Karpas-422 (cell line): Measurements from ENCODE around the gene PCDH15. TPM values are rescaled to one million over a fixed set of nuclear protein-coding genes. Genes with fewer than 3 reads are reported as not detected.

ENCODE experiments used
- DNase-seq: peaks from one replicate; pipeline ENCODE4 v3.0.0-alpha.2; 2015
- H2AFZ ChIP-seq: fragments of 200-600 bp; sonication (generic); 2 replicates; pipeline ENCODE4 v1.6.1; 2014; ENCODE audit warnings: antibody characterized with exemption, low read length, mixed read lengths
- H3K27ac ChIP-seq: fragments of 200-600 bp; sonication (generic); 2 replicates; pipeline ENCODE4 v1.5.1; 2014; ENCODE audit warnings: mild to moderate bottlenecking, low read length, moderate library complexity
- H3K27me3 ChIP-seq: fragments of 200-600 bp; sonication (generic); 2 replicates; pipeline ENCODE4 v1.6.1; 2014; ENCODE audit warnings: low read length, mixed read lengths
- H3K36me3 ChIP-seq: fragments of 200-600 bp; sonication (generic); 2 replicates; pipeline ENCODE4 v1.6.1; 2014; ENCODE audit warnings: low read length, mixed read lengths; ENCODE audit not compliant: insufficient read depth
- H3K4me1 ChIP-seq: fragments of 200-600 bp; sonication (generic); 2 replicates; pipeline ENCODE4 v1.6.1; 2014; ENCODE audit warnings: mild to moderate bottlenecking, low read length, mixed read lengths
- H3K4me2 ChIP-seq: fragments of 200-600 bp; sonication (generic); 2 replicates; pipeline ENCODE4 v1.6.1; 2014; ENCODE audit warnings: low read length, low read depth, mild to moderate bottlenecking; ENCODE audit not compliant: poor library complexity, severe bottlenecking
- H3K4me3 ChIP-seq: fragments of 200-600 bp; sonication (generic); 2 replicates; pipeline ENCODE4 v1.5.1; 2014; ENCODE audit warnings: mild to moderate bottlenecking, antibody characterized with exemption, low read length, mixed read lengths
- H3K79me2 ChIP-seq: fragments of 200-600 bp; sonication (generic); 2 replicates; pipeline ENCODE4 v1.6.1; 2014; ENCODE audit warnings: mild to moderate bottlenecking, low read length, mixed read lengths
- H3K9ac ChIP-seq: fragments of 200-600 bp; sonication (generic); 2 replicates; pipeline ENCODE4 v1.6.0; 2014; ENCODE audit warnings: low read length
- H3K9me2 ChIP-seq: fragments of 200-600 bp; sonication (generic), shearing (Covaris generic); replicated peaks from 2 replicates; pipeline ENCODE4 v1.6.0; 2014; ENCODE audit warnings: mild to moderate bottlenecking, low read length, moderate library complexity; ENCODE audit not compliant: insufficient read depth
- H3K9me3 ChIP-seq: fragments of 300-700, 200-600 bp; sonication (generic); 2 replicates; pipeline ENCODE4 v1.6.1; 2014; ENCODE audit warnings: low read length, mixed read lengths
- H4K20me1 ChIP-seq: fragments of 200-600 bp; sonication (generic); 2 replicates; pipeline ENCODE4 v1.6.1; 2014; ENCODE audit warnings: mild to moderate bottlenecking, antibody characterized with exemption, low read length, low read depth; ENCODE audit not compliant: insufficient read depth
- total RNA-seq: library from RNA; depleted of rRNA; stranded (reverse); fragments of >200 nt; shearing (Covaris generic); gene quantifications from 2 replicates; pipeline ENCODE4 v1.2.3, GENCODE V29; 2014; ENCODE audit warnings: low replicate concordance

PCDH15 gene
- total RNA-seq, 1 experiment from 2014 or later: not detected

DNA sequence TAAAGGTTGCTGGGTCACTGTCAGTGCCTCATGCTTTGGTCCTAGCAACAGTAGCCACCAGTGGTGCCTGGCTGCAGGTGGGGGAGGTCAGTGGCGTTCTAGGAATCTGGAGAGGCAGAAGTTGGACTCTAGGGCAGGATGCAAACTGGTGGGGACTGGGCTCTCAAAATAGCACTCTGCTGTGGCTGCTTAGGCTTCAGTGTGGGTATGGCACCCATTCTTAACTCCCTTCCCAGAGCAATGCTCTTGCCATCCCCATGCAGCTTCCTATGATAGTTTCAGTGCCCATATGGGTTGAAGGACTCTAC lies 330.8 kb downstream of the PCDH15 start:
- no peaks in the 10 kb centered on the region for H3K79me2 ChIP-seq
- H3K9ac ChIP-seq: no peak overlapping the region
- H3K27me3 ChIP-seq: no peaks in the 10 kb centered on the region
- H3K4me2 ChIP-seq: no peak overlapping the region
- no peak overlapping the region for H2AFZ ChIP-seq
- peaks cover 38% of the 10 kb centered on the region for H3K9me3 ChIP-seq
- no peak overlapping the region for H3K27ac ChIP-seq
- H3K4me1 ChIP-seq: no peaks in the 10 kb centered on the region
- no peaks in the 10 kb centered on the region for H3K36me3 ChIP-seq
- H3K4me3 ChIP-seq: 0 out of 2 replicates have a peak overlapping the region, but pooled peaks have one; percentile 22
- no peaks in the 10 kb centered on the region for H3K9me2 ChIP-seq
- no peak for DNase-seq
- H4K20me1 ChIP-seq: no peaks in the 10 kb centered on the region

GRCh38 chr10:54469587-54470323 lies 331.3 kb downstream of the PCDH15 start:
- Histone ChIP-seq H3K27ac (no peak overlapping the region), H4K20me1 (no peaks in the 10 kb centered on the region), H3K27me3 (no peaks in the 10 kb centered on the region), H3K4me1 (no peaks in the 10 kb centered on the region), H3K9me3 (peaks cover 37% of the 10 kb centered on the region), H3K4me2 (no peak overlapping the region), H3K9ac (no peak overlapping the region), H2AFZ (no peak overlapping the region), H3K36me3 (no peaks in the 10 kb centered on the region), H3K79me2 (no peaks in the 10 kb centered on the region), H3K9me2 (no peaks in the 10 kb centered on the region), H3K4me3 (0 out of 2 replicates have a peak overlapping the region, but pooled peaks have one; percentile 22)
- DNase-seq: no peak

GRCh38 chr10:54454271-54454670 lies 346.8 kb downstream of the PCDH15 start:
- Histone ChIP-seq H3K27me3 (no peaks in the 10 kb centered on the region), H4K20me1 (no peaks in the 10 kb centered on the region), H2AFZ (no peak overlapping the region), H3K27ac (no peak overlapping the region), H3K4me1 (no peaks in the 10 kb centered on the region), H3K9ac (no peak overlapping the region), H3K9me2 (no peaks in the 10 kb centered on the region), H3K4me2 (no peak overlapping the region), H3K4me3 (no peak overlapping the region), H3K79me2 (no peaks in the 10 kb centered on the region), H3K36me3 (no peaks in the 10 kb centered on the region), H3K9me3 (peaks cover 31% of the 10 kb centered on the region)
- no peak for DNase-seq

DNA sequence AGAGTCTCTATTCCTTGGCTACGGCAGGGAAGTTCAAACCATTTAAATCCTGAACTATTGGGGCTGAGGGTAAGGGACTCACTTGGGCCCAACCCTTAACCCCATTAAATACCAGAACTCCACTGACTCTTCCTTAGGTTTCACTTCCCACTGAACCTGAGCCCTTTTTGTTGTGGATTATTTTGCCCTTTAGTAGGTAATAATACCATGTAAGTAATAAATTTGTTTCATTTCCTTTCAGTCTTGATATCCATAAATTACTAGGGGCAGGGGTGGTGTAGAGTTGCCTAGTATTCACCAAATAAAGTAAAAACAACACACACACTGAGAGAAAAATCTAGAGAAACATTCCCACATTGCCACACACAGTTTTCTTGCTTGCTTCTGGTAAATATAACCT lies 352.0 kb downstream of the PCDH15 start:
- peaks cover 33% of the 10 kb centered on the region for H3K9me3 ChIP-seq
- H2AFZ ChIP-seq: no peak overlapping the region
- H3K9me2 ChIP-seq: no peaks in the 10 kb centered on the region
- H3K4me2 ChIP-seq: no peak overlapping the region
- H3K4me3 ChIP-seq: no peak overlapping the region
- no peak overlapping the region for H3K9ac ChIP-seq
- H3K36me3 ChIP-seq: no peaks in the 10 kb centered on the region
- H3K27me3 ChIP-seq: no peaks in the 10 kb centered on the region
- no peak overlapping the region for H3K27ac ChIP-seq
- DNase-seq: no peak
- H3K79me2 ChIP-seq: no peaks in the 10 kb centered on the region
- no peaks in the 10 kb centered on the region for H4K20me1 ChIP-seq
- H3K4me1 ChIP-seq: no peaks in the 10 kb centered on the region

DNA sequence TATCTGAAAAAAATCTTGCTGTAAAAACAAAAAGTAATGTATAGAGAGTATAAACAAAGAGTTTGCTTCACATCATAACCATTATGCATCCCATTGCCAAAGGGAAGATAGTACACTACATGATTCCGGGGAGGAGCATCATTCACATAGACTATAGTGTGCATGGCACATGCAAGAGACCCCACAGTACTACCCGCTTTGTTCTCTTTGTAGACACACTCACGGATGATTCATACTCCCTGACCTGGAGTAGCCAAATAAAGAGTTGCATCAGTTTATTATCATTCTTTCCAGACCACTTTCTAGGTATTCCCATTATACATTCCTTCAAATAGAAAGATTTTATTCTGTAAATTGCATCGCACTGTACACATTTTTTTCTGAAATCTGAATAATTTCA lies 356.9 kb downstream of the PCDH15 start:
- no peaks in the 10 kb centered on the region for H3K79me2 ChIP-seq
- H2AFZ ChIP-seq: no peak overlapping the region
- H3K4me1 ChIP-seq: no peaks in the 10 kb centered on the region
- no peak overlapping the region for H3K27ac ChIP-seq
- H3K9ac ChIP-seq: no peak overlapping the region
- H3K36me3 ChIP-seq: no peaks in the 10 kb centered on the region
- no peaks in the 10 kb centered on the region for H3K9me2 ChIP-seq
- no peak overlapping the region for H3K4me3 ChIP-seq
- no peaks in the 10 kb centered on the region for H3K27me3 ChIP-seq
- no peaks in the 10 kb centered on the region for H4K20me1 ChIP-seq
- H3K9me3 ChIP-seq: peaks cover 22% of the 10 kb centered on the region
- no peak for DNase-seq
- no peak overlapping the region for H3K4me2 ChIP-seq

GRCh38 chr10:54441275-54441674 lies 359.8 kb downstream of the PCDH15 start:
- Histone ChIP-seq H3K79me2 (no peaks in the 10 kb centered on the region), H3K36me3 (no peaks in the 10 kb centered on the region), H2AFZ (no peak overlapping the region), H3K9ac (no peak overlapping the region), H3K27me3 (no peaks in the 10 kb centered on the region), H3K9me3 (peaks cover 14% of the 10 kb centered on the region), H3K27ac (no peak overlapping the region), H3K4me1 (no peaks in the 10 kb centered on the region), H3K4me2 (no peak overlapping the region), H3K9me2 (no peaks in the 10 kb centered on the region), H3K4me3 (no peak overlapping the region), H4K20me1 (no peaks in the 10 kb centered on the region)
- DNase-seq: no peak

DNA sequence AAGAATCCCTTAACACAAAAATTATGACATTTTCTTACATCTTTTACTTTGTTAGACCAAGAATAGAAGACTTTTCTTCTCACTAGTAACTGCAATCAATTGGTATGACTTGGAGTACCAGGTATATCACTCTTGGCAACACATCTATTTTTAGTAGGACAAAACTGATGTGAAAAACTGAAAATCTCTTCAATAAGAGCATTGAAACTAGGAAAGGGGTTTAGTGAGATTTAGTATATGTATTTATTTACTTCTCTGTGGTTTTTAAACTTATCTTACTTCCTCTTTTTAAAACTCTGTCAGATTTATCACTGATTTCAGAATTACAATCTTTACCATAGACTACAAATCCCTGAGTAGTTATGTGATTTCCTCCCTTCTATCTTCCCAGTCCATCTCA lies 366.2 kb downstream of the PCDH15 start:
- peaks cover 33% of the 10 kb centered on the region for H3K9me3 ChIP-seq
- DNase-seq: no peak
- H4K20me1 ChIP-seq: no peaks in the 10 kb centered on the region
- H2AFZ ChIP-seq: no peak overlapping the region
- H3K9me2 ChIP-seq: no peaks in the 10 kb centered on the region
- H3K4me3 ChIP-seq: no peak overlapping the region
- H3K4me2 ChIP-seq: no peak overlapping the region
- no peaks in the 10 kb centered on the region for H3K79me2 ChIP-seq
- H3K4me1 ChIP-seq: no peaks in the 10 kb centered on the region
- no peak overlapping the region for H3K27ac ChIP-seq
- no peaks in the 10 kb centered on the region for H3K27me3 ChIP-seq
- H3K36me3 ChIP-seq: no peaks in the 10 kb centered on the region
- H3K9ac ChIP-seq: no peak overlapping the region

DNA sequence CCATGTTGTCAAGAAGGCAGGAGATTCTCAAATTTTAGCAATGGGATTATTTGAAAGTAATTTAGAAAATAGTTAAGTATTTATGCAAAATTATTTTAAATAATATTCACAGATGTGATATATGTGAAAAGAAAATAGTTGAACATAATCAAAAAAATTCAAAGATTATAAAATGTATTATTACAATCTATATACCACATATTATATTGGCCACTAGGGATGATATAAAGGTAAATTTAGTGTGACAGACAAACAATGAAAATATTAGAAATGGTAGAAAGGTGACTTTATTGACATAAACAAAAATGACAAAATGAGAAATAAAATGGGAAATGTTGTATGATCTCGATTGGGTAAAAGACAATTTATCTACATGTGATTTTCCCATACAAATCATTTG lies 385.5 kb downstream of the PCDH15 start:
- H3K4me1 ChIP-seq: no peaks in the 10 kb centered on the region
- H4K20me1 ChIP-seq: no peaks in the 10 kb centered on the region
- no peak overlapping the region for H3K4me3 ChIP-seq
- H3K27ac ChIP-seq: no peak overlapping the region
- no peaks in the 10 kb centered on the region for H3K9me2 ChIP-seq
- no peak for DNase-seq
- no peaks in the 10 kb centered on the region for H3K27me3 ChIP-seq
- no peaks in the 10 kb centered on the region for H3K79me2 ChIP-seq
- no peak overlapping the region for H2AFZ ChIP-seq
- H3K9me3 ChIP-seq: peaks cover 18% of the 10 kb centered on the region
- no peaks in the 10 kb centered on the region for H3K36me3 ChIP-seq
- H3K9ac ChIP-seq: no peak overlapping the region
- no peak overlapping the region for H3K4me2 ChIP-seq
